NCI-H187 treated with DMSO at 0.1 percent for 48 hours (cell line): ENCODE data around the gene TLK1.
A peak's percentile ranks its signal among the peaks of the same experiment; 100 is the strongest.
"Not testable (repeated sequence)": the region's sequence is repeated elsewhere in the genome, so short reads cannot be mapped to it uniquely, and the experiment has no call there.

Source experiments
- DNase-seq: peaks from one replicate; lab custom pipeline; 2025; lab: John Stamatoyannopoulos, UW

Gene TLK1

DNA sequence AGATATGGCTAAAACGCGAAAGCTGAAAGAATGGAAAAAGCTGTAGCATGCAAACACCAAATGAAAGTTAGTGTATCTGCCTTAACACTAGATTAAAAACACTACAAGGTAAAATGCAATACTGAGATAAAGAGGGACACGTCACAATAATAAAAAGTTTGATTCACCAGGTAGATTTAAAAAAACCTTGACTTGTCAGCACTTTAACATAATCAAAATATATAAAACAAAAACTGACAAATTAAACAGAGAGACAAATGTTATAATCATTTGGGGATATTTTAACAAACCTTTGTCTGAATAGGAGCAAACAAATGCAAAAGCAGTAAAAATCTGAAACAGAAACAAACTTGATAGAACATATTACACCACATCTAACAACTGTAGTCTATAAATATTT is 18.3 kb downstream of the TLK1 start:
- DNase-seq: no peak

DNA sequence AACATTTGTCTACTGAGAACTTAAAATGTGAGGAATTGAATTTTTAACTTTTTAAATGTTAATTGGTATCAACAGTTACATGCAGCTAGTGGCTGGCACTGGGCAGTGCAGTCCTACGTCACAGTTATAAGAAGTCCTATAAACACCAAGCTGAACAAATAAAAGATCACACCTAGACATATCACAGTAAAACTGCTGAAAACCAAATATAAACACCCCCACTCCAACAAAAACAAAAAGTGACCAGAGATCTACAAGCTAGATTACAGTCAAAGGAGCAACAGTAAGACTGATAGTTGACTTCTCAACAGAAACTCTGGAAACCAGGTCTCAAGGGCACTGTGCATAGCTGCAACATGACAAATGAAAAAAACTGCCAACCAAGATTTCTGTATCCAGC is 19.4 kb downstream of the TLK1 start:
- no peak for DNase-seq

DNA sequence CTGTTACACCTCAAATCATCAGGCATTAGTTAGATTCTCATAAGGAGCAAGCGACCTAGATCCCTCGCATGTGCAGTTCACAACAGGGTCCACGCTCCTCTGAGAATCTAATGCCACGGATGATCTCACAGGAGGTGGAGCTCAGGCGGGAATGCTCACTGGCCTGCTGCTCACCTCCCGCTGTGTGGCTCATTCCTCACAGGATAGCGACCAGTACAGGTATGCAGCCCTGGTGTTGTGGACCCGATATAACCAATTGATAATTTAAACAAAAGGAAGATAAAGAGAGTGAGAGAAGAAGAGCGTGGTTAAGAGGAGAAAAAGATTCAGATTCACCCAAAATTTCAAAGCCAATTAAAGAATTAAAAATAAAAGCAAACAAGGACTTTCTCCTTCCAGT is 20.8 kb downstream of the TLK1 start:
- DNase-seq: no peak

DNA sequence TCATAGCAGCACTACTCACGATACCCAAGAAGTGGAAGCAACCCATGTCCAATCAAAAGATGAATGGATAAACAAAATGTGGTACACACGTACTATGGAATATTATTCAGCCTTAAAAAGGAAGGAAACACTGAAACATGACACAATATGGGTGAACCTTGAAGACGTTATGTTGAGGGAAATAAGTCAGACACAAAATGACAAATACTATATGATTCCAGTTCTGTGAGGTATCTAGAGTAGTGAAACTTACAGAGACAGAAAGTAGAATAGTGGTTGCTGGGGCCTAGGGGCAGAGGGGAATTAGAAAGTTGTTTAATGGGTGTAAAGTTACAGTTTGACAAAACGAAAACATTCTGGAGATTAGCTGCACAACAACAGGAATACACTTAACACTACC is 24.7 kb downstream of the TLK1 start:
- DNase-seq: no peak

DNA sequence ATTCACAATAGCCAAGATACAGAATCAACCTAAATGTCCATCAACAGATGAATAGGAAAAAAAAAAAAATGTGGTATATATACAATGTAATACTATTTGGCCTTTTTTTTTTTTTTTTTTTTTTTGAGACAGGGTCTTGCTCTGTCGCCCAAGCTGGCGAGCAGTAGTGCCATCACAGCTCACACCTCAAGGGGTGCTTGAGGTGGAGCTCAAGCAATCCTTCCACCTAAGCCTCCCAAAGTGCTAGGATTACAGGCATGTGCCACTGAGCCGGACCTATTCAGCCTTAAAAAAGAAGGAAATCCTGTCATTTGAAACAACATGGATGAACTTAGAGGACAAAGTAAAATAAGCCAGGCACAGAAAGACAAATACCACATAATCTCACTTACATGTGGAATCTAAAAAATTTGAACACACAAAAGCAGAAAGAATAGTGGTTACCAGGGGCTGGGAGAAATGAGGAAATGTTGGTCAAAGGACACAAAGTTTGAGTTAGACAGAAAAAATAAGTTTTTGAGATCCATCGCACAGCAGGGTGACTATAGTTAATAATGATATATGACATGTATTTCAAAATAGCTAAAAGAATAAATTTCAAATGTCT is 26.0 kb downstream of the TLK1 start:
- no peak for DNase-seq

DNA sequence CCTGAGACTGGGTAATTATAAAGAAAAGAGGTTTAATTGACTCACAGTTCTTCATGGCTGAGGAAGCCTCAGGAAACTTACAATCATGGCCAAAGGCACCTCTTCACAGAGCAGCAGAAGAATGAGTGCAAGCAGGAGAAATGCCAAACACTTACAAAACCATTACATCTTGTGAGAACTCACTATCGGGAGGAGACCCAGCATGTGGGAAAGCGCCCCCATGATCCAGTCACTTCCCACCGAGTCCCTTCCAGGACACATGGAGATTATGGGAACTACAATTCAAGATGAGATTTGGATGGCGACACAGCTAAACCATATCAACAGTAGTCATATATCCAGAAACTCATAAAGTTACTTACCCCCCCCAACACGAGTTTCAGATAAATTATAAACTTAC is 28.6 kb downstream of the TLK1 start:
- DNase-seq: no peak

DNA sequence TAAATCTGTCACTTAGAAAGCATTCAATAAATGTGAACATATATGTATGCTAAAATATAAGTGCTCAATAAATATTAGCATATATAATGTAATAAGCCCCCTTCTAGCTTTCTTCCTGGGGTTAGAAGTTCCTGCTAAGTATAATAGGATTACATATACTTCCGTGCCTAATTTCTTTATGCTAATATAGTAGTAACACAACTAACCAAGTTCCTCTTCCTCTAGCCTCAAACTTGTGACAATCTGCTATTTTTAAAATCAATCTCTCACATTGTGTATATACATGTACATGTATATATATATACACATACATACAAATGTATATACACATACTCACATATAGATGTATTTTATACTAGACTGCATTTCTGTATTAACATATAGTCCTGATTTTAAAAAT is 32.2 kb downstream of the TLK1 start:
- no peak for DNase-seq

DNA sequence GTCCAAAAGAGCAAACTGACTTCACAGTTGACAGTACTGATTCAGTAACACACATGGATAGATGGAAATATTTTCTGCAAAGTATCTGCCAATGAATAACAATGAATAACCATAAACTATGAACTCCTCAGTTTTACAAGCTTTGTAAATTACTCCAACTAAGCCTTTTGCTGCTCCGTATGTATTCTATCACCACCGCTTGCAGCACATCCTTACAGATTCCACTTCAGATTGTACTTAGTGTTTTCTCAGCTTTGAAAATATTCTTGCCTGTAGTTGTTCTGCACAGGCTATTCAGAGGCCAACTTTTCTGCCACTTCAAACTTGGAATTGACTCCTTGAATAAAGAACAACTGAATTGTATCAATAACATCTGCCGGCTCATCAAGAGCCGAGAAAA is 36.2 kb downstream of the TLK1 start:
- no peak for DNase-seq

DNA sequence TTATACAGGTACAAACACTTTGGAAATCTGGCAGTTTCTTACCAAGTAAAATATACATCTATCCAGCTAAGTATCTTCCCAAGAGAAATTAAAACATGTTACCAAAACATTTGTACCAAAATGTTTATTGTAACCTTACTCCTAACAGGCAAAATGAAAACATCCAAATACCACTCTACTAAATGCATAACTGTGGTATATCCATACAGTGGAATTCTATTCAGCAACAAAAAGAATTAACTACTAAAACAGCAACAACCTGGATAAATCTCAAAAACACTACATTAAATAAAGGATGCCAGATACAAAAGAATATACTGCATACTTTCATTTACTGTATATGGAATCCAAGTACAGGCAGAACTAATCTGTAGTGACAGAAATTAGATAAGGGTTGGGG is 51.1 kb downstream of the TLK1 start:
- no peak for DNase-seq

DNA sequence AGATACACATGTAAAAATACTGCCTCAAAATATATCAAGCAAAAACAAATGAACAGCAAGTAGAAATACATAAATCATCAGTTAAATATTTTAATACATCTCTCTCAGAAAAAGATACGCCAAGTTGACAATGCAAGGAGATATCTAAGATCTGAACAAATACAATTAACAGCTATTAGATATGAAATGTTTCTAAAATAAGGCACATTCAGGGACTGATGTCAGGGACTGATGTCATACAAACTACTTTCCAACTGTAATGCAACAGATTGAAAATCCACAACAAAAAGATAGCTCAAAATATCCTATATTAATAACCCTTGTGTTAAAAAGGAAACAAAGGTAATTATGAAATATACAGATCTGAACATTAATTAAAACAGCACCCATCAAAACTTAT is 51.7 kb downstream of the TLK1 start:
- DNase-seq: no peak

DNA sequence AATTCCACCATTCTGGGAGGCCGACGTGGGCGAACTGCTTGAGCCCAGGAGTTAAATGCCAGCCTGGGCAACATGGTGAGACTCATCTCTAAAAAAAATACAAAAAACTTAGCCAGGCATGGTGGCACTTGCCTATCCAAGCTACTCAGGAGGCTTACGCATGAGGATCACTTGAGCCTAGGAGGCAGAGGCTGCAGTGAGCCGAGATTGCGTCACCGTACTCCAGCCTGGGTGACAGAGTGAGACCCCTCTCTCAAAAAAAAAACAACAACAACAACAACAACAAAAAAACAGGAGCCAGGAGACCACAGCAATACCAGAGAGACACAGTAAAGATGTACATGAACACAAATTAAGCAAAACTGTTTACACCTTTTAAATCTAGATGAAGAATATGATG is 52.9 kb downstream of the TLK1 start:
- DNase-seq: no peak

DNA sequence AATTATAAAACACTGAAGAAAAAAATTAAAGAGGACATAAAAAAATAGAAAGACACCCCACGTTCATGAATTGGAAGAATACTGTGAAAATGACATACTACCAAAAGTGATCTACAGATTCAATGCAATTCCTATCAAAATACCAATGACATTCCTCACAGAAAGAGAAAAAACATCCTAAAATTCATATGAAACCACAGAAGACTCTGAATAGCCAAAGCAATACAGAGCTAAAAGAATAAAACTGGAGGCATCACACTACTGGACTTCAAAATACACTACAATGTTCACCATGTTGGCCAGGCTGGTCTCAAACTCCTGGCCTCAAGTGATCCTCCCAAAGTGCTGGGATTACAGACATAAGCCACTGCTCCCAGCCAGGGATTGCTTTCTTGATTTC is 56.3 kb downstream of the TLK1 start:
- DNase-seq: no peak

DNA sequence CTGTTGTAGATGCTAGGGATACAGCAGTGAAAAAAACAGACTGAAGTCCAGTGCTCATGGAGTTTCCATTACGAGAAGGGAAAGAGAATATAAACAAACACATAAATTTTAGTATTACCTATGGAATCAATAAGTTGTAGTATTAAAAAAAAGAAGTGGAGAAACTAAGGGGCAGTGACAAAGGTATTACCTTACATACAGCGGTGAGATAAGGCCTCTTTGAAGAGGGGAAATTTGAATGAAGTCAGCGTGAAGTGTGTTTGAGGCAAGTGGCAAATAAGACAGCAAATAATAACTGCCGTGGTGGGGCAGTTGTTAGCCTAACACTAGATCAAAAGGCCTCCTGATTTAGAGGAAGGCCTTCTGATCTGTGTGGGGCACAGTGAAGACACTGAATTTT is 57.9 kb downstream of the TLK1 start:
- peak; percentile 46 for DNase-seq

DNA sequence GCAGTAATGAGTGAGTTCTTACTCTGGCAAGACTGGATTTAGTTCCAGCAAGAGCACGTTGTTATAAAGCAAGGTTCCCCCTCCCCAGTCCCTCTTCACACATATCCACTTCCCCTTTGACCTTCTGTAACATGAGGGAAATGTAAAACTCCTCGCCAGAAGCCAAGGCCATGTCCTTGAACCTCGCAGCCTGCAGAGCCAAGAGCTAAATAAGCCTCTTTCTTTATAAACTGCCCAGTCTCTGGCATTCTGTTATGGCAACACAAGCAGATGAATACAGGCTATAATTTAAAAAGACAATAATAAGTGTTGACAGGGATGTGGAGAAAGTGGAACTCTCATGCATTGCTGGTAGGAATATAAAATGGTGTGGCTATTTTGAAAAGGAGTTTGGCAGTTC is 60.3 kb downstream of the TLK1 start:
- no peak for DNase-seq

DNA sequence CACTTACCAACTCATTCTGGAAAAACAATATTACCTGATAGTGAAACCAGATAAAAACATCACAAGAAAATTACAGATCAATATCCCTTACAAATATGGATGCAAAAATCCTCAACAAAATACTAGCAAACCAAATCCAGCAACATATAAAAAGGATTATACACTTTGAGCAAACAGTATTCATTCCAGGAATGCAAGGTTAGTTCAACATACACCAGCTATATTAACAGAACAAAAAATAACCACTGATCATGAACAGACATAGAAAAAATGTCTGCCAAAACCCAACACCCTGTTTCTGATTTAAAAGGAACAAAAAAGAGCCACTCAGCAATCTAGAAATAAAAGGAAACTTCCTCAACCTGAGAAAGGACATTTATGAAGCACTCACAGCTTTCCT is 62.1 kb downstream of the TLK1 start:
- no peak for DNase-seq

DNA sequence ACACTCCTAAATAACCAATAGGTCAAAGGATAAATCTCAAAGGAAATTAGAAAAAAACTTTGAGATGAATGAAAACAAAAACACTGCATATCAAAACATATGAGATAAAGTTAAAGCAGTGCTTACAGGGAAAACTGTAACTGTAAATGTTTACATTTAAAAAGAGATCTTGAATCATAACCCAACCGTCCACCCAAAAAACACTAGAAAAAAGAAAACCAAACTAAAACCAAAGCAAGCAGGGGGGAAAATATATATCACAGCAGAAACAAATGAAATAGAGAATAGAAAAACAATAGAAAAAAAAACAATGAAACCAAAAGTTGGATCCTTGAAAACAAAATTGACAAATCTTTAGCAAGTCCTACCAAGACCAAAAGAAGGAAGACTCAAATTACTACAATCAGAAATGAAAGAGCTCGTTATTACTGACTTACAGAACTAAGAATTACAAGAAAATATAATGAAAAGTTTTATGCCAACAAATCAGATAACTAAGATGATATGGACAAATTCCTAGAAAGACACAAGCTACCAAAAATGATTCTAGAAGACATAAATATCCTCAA is 65.6 kb downstream of the TLK1 start:
- no peak for DNase-seq

DNA sequence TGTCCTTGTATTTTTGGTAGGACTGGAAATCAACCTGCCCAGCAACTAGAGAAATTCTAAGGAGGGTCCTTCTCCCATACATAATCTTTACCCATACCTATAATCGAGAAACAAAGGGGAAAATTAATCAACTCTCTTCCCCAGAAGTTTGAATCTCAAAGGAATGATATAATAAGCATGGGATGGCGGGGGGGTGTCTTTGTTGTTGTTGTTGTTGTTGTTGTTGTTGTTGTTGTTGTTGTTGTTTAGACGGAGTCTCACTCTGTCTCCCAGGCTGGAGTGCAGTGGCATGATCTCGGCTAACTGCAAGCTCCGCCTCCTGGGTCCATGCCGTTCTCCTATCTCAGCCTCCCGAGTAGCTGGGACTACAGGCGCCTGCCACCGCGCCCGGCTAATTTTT is 69.2 kb downstream of the TLK1 start:
- DNase-seq: not testable (repeated sequence)

DNA sequence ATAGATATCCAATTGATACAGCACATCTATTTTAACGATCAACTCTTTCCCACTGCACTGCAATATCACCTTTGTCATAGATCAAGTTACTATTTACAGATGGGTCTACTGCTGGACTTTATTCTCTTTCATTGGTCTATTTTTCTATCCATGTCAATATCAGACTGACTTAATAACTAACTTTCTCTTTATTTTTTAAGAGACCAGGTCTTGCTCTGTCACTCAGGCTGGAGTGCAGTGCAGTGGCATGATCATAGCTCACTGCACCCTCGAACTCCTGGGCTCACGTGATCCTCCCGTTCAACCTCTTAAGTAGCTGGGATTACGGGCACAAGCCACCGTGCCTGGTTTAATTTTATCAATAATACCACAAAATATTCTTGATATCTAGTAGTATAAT is 71.2 kb downstream of the TLK1 start:
- DNase-seq: no peak

DNA sequence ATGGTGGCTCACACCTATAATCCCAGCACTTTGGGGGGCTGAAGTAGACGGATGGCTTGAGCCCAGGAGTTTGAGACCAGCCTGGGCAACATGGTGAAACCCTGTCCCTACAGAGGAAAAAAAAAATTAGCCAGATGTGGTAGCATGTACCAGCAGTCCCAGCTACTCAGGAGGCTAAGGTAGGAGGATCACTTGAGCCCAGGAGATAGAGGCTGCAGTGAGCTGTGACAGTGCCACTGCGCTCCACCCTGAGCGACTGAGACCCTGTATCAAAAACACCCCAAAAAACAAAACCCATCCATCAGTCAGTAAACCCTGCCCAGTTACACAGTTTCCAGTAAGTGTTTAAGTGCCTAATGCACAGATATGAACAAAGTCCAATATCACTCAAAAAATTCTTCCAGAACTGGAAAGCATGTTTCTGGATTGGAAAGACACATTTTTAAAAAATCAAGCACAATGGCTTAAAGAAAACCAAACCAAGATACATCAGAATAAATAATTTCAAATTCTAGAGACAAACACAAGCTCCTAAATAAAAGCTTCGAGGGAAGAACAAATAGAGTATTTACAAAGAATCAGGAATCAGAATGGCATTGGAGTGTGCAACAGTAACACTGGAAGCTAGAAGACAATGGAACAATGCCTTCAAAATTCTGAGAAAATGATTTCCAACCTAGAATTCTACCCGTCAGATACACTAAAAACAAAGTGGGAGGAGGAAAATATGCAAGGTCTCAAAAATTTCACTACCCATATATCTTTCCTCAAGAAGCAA is 72.4 kb downstream of the TLK1 start:
- DNase-seq: no peak

DNA sequence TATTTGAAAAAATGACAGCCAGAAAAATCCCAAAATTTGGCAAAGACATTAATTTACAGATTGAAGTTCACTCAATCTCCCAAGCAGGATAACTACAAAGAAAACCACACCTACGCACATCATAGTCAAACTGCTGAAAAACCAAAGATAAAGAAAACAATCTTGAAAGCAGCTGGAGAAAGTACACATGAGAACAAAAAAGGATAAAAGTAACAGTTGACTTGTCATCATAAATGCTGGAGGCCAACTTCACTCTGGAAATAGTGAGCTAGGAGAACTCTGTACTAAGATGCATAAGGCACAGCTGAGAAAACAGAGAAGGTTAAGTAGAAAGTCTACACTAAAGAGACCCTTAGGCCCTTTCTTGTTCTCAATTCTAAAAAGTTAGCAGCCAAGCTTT is 73.1 kb downstream of the TLK1 start:
- no peak for DNase-seq

DNA sequence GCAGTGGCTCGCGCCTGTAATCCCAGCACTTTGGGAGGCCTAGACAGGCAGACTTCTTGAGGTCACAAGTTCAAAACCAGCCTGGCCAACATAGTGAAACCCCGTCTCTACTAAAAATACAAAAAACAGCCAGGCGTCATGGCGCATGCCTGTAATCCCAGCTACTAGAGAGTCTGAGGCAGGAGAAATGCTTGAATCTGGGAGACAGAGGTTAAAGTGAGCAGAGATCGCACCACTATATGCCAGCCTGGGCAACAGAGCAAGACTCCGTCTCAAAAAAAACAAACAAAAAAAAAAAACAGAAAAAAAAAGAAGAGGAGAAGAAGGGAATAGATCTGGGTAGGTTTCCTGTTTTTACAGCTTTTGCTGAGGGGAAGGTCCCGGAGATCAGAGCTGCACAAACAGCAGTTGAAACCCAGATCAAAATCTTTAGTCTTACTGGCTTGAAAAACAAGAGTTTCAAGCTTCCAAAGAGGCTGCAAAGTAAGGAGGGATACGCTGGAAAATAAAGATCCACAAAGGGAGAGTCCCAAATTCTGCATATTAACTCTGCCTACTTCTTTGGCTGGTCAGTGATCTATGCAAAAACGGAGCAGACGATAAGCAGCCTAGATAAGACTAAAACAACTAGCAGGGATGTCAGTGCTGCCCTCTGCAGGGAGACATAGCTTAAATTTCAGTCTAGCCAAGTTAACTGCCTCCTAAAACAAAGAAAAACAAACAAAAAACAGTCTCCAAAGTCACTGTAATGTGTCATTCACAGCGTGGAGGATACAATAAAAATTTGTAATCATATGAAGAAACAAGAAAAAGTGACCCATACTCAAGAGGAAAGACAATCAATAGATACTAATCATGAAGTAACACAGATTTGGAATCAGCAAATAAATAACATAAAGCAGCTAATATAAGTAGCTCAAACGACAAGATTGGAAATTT is 74.1 kb downstream of the TLK1 start:
- no peak for DNase-seq

DNA sequence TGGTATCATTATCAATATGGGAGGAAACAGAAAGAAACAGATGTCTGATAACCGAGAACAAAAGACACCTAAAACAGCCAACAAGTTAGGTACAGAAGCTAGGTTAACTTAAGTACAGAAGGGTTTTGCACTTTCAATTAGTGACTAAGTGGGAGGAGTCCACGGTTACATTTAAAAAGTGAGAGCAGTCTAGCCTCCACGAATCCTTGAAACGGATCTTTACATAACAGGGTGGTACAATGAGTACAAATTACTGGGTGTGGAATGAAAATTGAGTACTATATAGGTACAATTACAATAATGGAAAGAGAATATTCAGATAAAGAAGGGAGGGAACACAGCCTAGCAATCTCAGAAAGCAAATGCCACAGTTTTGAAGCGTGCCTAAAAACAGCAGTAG is 76.6 kb downstream of the TLK1 start:
- DNase-seq: no peak

DNA sequence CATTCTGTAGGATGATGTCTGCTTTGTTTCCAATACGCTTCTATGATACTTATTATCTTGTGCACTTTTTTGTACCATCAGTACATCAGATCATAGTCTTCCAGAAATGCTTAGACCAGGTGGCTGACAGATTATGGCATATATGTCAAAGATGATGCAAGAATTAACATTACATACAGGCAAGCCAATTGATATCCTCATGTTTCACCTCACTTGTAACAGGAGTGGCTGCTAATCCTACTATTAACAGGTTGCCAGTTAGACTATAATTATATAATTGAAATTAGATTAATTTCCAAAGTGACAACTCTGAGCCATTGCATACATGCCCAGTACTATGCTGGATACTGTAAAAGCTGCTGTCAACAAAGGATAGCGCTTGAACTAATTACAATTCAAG is 77.2 kb downstream of the TLK1 start:
- DNase-seq: no peak
